ENCODE results near the gene TFCP2L1. TPM values are rescaled to one million over a fixed set of nuclear protein-coding genes. Genes with fewer than 3 reads are reported as not detected.
A peak's percentile ranks its signal among the peaks of the same experiment; 100 is the strongest.
"Not testable (repeated sequence)": the region's sequence is repeated elsewhere in the genome, so short reads cannot be mapped to it uniquely, and the experiment has no call there.

The TFCP2L1 gene
- total RNA-seq, 1 donor from 2014 or later = 5.8 TPM

DNA sequence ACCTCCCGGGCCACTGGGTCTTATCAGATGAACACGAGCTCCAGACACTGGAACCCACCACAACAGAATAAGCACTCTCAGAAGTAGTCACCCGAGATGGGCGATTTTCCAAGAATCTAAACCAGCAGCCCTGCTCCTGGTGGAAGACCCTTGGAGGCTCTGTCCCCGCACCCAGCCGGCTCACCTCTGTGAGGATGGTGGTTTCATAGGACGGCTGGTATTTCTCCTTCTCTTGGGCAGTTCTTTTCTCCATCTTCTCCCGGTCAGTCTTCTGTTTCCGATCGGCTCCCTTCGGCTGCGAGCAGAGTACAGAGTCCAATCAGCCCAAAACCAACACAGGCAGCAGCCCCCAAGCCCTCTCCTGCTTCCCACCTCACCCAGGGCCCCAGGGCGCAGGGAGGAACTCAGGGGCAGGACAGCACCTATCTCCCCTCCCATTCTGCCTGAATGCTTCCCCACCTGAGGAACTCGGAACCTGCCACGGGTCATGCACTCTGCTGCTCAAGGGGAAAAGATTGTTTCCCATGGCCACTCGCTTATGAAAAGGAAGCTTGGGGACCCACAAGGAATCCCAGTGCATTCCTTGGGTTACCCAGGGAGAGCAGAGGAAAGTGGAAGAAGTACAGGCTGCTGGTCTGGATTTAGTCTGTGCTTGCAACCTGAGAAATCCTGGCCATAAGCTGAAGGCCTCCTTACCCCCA, 42.7 kb downstream of the TFCP2L1 start:
- no peak for DNase-seq

DNA sequence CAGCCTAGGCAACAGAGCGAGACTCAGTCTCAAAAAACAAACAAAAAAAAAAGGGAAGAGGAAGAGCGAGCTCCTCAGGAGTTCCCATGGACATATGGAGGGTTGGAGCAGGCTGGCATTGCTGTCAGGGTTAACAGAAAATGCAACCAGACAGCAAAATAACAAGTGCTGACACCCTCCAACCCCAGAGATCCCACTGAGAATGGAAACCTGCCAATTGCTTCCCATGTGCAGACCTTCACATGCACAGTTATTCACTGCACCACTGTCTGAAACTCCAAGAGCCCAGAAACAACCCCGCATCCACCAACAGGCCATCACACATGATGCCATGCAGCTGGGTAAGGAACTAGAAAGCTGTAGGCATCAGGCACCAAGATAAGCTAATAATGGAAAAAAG, 43.5 kb downstream of the TFCP2L1 start:
- no peak for DNase-seq

DNA sequence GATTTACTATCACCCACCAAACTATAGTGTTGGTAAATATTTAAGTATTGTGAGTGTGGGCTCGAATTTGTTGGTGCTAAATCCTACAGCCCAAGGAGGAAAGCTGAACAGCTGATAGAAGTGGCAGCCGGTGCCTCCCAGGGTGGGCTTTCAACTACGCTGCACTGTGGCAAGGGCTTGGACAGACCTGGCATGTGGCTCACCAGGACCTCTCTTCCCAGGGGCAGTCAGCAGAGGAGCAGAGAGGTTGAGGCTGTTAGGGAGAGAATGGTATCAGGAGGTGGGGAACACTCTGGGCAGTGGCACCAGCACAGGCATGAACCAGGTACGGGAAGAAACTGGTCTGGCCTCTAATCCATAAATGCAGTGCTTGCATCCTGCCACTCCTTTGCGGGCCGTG, 44.6 kb downstream of the TFCP2L1 start:
- no peak for DNase-seq

DNA sequence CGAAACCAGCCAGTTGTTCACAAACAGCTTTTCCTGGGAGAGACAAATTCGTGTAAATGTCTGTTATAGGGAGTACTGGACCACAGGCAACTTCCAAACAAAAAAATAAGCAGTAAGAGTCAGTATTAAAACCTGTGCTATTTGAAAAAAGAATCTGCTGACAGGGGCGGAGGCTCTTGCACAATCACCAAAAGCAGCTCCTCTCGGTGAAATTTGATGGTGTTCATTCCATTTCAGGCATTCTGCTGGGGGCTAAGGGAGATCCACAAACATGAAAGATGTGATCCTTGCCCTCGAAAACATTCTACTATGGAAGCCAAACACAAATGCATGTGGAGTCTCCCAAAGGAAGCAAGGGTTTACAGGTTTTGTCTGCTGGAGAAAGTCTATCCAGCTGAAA, 45.0 kb downstream of the TFCP2L1 start:
- DNase-seq = no peak

DNA sequence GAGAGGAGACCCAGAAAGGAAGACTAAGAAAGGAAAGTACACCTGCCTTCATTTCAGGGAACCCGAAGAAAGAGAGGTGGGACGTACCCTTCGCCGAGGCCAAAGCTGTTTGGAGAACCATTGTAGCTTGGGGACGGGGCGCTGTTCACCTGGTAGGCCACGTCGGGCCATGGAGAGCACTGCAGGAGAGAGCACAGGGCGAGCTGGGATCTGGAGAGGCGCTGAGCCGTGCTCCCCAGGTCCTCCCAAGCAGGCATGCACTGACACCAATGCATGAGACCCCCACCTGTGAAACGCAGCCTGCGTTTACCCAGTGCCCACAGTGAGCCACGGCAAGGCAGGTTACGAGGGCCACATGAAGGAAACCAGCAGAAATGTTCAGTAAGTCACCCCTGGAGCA, 45.5 kb downstream of the TFCP2L1 start:
- DNase-seq = no peak

DNA sequence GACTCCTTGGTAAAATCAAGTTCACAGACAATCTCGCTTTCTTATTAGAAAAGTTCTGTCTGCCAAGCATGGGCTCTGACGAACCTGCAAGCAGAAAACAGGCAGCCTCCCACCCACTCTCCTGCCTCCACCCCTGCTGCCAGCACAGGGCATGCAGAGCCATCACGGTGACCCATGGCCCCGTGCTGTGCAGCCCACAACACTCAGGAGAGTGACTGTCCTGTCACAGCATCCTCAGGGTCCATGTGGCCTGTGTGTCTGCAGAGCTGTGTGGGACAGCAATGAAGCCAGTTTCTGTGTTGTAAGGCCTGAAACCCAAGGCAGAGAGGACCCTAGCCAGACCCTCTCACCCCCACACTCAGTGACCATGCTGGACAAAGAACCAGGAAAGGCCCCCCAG, 46.2 kb downstream of the TFCP2L1 start:
- no peak for DNase-seq

DNA sequence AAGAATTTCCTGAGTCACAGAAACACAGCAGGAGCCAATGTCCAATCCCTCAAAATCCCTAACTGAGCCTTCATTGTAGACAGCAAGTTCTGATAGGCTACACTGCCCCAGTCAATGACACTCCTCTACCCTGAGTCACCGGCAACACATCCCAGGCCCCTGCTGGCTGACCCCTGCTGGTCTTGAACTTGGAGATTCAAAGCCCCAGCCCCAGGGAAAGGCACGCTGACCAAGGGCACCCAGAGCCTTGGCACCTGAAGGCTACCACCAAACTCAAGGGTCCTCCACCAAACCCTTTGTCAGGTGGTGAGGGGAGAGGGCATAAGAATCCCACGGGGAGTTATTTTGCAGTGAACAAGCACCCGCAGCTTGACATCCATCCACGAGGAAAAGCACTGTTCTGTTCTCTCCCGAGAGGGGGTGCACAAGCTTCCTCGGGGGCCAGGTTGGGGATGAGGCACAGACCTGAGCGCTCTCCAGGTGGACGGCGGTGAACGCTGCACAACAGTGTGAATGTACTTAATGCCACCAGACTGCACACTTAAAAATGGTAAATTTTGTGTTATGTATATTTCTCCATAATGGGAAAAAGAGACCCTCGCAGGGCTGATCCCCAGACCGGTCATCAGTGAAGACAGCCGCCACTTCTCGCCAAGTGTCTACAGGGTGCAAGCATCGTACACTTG, 46.9 kb downstream of the TFCP2L1 start:
- DNase-seq = no peak

DNA sequence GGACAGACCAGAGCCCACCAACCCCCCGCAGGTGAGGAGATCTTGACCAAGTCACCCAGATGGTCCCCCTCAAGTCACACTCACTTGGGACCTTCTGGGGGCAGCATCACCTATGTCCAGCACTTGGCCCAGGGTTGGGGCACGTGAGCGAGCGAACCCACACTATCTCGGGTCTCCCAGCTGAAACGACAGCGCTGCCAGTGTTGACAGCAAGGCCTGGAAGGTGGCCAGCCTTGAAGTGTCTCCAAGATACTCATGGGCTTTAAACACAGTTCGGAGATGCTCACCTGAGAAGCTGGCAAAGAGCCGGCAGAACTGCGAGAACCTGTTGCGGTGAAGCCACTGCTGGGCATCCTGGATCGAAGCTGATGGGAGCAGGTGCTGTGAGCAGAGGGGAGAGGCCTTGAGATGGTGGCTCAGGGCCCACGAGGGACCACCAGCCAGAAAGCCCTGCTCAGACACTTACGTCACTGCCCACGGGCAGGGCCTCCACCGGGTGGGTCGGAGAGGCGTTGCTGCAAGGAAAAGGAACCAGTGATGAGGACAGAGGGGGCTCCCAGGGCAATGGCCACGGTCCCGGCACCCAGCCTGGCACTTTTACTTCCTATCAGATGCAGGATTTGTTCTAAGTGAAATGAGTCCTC, 47.5 kb downstream of the TFCP2L1 start:
- DNase-seq = no peak

DNA sequence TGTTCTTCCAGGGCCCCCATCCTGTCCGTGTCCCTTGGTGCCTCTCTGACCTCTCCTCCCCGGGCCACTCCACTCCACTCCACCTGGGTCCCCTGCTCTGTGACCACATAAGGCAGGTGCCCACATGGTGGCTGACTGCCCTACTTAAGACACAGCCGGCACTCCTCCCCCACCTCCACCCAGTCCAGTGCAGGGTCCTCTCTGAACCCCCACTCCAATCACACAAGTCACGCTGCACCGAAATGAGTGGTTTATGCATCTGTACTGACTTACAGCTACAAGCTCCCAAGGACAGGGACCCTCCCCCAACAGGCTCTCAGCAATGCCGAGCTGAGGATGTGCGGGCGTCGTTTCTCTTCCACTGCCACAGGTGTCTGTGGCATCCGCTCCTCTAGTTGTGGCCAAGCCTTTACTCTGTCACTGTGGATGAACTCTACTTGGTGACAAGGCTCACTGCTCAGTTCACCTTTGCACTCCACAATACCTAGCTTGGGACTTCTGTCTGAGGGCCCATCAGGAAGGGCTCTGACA, 48.3 kb downstream of the TFCP2L1 start:
- no peak for DNase-seq

DNA sequence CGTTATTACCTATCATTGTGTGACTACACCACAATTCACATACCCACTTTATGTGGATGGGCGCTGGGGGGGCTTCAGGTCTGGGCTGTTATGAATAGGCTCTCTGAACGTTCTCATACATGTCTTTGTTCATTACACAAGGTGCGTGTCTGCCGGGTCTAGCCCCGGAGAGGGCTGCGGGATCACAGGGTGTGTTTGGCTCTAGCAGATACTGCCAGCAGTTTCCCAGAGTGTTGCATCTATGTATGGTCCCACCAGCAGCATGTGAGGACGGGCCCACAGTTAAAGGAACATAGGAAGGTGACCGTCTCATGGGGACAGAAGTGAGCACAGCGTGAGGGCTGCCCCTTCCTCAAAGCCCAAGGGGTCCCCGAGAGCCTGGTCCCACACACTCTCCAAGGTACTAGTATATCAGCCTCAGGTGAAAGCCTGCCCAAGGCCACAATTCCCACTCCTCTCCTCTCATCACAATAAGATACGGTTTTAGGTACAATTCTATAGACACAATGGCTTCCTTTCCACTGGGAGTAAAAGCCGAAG, 48.8 kb downstream of the TFCP2L1 start:
- DNase-seq = no peak

DNA sequence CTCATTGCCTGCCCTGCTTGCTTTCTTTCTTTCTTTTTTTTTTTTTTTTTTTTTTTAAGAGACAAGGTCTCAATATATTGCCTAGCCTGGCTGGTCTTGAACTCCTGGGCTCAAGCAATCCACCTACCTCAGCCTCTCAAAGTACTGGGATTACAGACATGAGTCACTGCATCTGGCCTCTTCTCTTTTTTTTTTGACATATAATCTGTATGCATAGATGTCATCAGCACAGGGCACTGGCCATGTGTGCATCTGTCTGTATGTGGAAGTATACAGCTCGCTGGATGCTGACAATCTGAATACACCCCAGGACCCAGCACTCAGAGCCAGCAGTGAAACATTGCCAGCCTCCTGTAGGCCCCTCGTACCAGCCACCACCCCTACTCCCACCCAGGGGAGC, 49.5 kb downstream of the TFCP2L1 start:
- DNase-seq = no peak

DNA sequence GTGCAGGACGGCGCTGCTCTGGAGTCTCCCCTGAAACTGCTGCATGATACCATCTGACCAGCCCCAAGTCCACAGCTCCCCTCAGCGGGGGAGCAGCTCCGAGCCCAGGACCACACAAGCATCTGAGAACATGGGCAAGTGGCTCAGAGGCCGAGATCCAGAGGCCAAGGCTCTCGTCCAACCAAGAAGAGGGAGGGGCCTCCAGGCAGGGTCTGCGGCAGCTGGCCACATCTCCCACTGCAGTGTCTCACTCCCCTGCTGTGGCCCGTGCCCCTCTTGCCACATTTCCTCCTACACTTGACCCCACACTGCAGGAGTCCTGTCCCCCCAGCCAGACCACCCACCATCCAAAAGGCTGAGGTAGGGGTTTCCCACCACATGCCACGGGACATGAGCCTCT, 50.2 kb downstream of the TFCP2L1 start:
- no peak for DNase-seq

DNA sequence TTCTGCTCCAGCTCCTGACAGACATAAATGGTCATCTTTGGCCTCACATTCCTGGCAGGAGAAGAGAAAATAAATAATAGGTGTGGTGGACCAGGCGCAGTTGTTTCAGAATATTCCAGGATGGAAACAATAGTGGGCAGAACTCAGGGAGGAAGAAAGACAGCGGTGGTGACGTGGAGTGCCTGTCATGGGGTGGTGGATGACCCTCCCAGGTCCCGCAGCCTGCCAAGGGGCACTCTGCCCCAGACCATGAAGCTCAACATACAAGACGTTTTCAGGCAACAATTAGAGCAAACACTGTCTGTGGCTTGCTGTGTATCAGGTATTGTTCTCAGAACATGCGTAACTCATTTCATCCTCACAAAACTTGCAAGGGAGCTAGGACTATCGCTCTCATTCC, 50.9 kb downstream of the TFCP2L1 start:
- no peak for DNase-seq

DNA sequence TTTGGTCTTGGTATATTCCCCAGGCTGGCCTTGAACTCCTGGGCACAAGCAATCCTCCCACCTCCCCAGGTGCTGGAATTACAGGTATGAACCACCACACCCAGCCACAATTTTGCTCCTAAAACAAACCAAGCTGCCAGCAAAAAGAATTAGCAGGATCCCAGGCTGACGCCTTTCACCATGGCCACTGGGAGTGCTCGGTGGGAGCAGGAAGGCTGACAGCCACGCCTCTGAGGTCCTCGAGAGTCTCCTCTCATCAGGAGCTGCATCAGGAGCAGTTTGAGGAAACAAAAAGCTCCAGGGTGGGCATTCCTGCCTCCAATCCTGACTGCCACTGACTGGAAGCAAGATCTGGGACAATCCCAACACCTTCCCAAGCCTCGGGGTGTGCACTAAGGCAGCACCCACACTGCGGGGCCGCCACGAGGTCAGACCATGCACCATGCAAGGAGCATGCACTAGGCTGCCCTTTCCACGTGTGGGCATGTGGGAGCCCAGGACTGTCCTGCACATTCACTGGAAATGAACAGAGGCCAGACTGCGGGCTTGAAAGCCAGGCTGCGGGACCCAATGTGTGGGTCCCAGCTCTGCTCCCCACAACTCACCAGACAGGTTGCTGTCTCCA, 51.4 kb downstream of the TFCP2L1 start:
- DNase-seq = no peak

DNA sequence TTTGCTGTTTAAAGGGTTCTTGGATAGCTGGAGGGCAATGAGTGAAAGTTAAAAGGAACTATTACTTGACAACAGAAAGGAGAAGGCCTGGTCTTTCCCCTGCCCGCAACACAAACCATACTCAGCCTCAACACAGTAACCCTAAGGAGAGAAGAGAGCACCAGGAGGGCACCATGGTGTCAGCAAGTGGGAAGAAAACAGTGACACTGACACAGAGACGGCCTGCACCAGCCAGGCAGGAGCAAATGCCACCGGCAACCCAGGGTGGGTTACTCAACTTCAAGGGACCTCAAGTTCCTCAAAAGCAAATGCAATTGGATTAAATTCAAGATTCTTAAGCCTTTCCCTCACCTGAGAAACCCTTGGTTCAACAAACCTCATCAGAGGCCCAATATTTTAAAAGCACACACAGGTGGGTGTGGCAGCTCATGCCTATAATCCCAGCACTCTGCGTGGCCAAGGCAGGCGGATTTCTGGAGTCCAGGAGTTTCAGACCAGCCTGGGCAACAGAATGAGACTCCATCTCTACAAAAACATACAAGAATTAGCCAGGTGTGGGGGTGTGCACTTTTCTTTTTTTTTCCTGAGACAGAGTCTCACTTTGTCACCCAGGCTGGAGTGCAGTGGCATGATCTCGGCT, 52.3 kb downstream of the TFCP2L1 start:
- no peak for DNase-seq

DNA sequence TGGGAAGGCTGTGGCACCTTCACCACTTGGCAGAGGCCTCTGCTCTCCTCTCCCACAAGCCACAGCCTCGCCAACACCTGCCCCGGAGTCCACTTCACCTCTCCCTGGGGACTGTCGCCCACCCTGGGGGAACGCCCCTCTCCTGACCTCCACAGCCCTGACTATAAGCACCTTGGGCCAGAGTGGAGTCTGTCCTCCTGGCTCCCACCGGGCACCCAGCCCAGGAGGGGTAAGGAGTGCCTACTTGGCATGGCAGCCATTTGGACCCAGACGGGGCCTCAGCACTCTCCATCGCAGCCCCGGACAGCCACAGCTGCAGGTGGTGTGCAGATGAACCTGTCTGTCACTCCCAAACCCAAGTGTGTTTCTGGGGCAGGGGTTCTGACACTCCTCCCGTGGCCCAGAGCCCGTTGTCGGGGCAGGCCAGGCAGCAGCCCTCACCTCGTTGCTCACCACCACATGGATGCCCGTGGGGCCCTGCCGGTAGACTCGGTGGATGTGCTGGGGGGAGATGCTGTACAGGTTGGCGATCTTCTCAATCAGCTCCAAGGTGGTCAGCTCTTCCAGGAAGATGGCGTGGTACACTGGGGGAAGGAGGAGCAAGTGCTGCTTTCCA, 53.5 kb downstream of the TFCP2L1 start:
- no peak for DNase-seq

DNA sequence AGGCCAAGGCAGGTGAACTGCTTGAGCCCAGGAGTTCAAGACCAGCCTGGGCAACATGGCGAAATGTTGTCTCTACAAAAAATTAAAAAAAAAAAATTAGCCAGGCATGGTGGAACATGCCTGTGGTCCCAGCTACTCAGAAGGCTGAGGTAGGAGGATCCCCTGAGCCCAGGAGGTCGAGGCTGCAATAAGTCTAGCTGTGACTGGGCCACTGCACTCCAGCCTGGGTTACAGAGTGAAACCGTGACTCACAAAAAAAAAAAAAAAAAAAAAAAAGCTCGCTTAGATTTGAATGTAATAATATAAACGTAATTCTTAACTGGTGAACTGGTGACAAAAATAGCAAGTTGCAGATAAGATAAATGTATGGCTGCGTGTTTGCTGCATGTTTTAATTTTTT, 56.5 kb downstream of the TFCP2L1 start:
- no peak for DNase-seq

DNA sequence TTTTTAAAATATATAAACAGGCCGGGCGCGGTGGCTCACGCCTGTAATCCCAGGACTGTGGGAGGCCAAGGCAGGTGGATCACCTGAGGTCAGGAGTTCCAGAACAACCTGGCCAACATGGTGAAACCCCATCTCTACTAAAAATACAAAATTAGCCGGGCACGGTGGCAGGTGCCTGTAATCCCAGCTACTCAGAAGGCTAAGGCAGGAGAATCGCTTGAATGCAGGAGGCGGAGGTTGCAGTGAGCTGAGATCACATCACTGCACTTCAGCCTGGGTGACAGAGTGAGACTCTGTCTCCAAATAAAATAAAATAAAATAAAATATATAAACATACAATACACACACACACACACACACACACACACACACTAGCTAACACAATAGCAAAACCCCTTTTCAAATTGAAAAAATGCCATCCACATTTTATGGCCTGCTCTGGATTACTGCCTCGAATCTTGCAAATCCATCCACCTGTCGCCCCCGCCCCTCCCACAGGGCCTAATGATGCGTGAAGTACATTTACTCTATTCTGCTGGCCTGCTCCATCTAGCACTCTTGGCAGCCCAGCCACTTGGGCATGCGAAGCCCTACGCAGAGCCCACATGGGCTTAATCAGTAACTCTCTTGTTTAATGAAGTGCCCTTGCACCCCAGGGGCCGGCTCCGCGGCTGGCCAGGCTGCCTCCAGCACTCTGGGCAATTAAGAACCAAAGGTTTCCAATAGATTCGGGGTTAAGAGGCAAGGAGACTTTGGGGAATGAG, 57.4 kb downstream of the TFCP2L1 start:
- peak; percentile 90 for DNase-seq

DNA sequence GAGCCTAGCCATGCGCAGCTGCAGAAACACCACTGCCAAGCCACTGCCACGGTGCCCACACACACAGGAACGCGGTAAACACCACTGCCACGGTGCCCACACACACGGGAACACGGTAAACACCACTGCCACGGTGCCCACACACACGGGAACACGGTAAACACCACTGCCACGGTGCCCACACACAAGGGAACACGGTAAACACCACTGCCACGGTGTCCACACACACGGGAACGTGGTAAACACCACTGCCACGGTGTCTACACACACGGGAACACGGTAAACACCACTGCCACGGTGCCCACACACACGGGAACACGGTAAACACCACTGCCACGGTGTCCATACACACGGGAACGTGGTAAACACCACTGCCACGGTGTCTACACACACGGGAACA, 59.3 kb downstream of the TFCP2L1 start:
- not testable (repeated sequence) for DNase-seq

DNA sequence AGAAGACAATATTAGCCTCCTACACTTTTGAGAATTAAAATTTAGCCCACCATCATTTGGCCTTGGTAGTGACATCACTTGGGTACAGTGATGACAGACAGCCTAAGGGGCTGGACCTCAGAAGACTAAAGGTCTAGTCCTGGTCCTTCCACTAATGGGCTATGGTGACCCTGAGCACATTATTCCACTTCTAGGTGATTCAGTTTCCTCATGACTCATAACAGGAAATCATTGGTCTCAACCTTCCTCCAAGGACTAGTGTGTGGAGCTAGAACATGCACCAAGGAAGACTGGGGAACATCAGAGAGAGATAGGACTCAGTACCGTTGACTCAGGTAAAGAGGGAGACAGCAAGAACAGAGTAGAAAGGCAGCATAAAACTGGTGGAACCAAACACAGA, 64.0 kb downstream of the TFCP2L1 start:
- DNase-seq = no peak

DNA sequence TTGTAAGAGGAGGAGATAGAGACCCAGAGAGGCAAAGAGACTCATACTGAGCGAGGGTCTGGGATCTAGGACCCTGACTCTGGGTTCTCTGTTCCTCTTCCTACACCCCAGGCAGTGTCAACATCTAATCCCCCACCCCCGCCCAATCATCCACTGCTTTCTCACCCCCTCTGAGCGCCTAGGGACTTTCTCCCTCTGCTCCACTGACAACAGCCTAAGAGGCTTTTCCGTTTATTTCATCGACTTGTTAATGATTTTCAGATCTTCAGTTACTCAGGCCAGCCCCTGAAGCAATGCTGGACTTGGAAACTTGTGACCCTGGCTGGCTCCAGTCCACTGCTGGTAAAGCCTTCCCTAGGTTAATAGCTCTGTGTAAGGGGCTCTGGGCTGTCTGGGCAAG, 65.1 kb downstream of the TFCP2L1 start:
- no peak for DNase-seq

Data from tongue (tissue), 2 donors.